LoVo (cell line): Measurements from ENCODE around the gene MSH5.

Experiments used
- DNase-seq: peaks from one replicate; pipeline ENCODE4 v3.0.0-alpha.2; 2016; ENCODE audit warnings: low spot score

MSH5 gene

DNA sequence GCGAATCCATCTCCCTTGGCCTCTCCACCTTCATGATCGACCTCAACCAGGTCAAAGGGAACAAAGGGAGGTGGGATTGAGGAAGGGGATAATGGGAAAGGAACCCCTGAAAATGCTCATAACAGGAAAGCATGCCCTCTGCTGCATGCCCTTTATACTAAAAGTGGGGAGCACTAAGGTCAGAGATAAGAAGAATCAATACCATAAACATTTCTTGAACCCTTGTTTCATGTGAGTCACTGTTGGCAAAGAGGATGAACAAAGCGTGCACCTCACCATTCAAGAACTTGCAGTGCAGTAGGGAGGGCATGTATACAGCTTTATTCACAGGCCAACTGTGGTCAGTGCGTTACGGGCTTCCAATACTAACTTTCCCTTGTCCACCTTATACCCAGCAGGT lies 21.0 kb downstream of the MSH5 start:
- DNase-seq: no peak

DNA sequence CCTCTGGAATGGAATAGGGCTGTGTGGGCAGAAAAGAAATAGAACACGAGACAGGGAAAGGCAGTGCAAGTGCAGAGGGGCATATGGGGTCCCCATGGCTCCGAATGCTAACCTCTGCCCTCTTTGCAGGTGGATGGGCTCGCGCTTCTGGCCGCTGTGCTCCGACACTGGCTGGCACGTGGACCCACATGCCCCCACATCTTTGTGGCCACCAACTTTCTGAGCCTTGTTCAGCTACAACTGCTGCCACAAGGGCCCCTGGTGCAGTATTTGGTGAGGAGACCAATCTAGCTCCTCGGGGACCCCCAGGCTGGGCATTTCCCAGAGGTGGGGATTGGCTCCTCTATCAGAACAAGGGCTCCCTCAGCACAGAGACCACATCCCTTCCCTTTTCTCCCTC lies 21.5 kb downstream of the MSH5 start:
- no peak for DNase-seq

DNA sequence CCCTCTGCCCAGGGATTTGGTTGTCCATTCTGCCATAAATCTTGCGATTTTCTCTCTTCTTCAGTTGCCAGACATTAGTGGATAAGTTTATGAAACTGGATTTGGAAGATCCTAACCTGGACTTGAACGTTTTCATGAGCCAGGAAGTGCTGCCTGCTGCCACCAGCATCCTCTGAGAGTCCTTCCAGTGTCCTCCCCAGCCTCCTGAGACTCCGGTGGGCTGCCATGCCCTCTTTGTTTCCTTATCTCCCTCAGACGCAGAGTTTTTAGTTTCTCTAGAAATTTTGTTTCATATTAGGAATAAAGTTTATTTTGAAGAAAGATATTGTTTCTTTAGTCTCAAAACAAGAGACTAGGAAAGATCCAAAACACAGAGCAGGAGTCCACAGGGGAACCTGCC lies 22.6 kb downstream of the MSH5 start, which contains the start of gene SAPCD1:
SAPCD1 (plus strand) TSS at position 301 of the 400 bp plus-strand sequence. CDS start 399 bp downstream, outside the sequence.
- no peak for DNase-seq

DNA sequence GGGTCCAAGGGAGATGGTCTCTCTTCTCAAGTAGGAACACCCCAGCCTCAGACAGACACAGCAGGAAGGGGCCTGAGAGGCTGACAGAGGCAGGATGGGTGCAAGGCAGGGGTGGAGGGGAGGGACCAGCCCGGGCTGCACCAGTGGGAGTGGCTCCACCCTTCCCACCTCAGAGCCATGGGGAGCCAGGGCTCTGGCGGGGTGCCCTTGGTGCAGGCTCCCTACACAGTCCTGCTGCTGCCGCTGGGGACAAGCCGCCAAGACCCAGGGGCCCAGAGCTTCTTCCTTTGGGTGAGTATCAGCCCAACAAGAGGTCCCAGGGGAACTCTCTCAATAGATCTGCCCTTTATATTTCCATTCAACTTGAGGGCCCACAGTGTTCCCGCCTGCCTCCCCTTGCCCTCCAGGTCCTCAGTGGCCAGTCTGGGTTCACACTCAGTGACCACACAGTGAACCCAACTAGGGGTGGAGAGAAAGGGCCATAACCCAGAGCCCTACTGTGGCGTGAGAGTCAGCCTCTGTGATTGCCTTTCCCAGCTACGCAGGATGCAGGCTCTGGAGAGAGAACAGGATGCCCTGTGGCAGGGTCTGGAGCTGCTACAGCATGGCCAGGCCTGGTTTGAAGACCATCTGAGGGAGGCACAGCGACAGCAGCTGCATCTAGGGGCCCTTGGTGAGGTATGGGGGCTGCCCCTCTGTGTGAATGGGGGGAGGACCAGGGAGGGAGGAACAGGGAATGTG lies 23.2 kb downstream of the MSH5 start:
- no peak for DNase-seq

DNA sequence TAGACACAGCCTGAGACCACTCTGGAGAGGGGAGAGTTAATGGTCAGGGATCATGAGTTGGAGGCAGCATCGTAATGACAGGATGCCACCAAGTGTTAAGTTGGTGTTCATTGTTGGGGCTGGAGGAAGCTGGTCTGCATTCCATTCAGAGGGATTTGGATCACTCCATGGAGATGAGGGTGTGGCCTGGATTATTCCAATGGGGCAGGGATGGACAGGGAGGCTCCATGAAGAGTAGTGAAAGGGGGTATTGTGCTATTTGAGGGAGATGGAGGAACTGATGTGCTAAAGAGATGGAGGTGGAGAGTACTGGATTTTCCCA lies 23.8 kb downstream of the MSH5 start:
- no peak for DNase-seq

DNA sequence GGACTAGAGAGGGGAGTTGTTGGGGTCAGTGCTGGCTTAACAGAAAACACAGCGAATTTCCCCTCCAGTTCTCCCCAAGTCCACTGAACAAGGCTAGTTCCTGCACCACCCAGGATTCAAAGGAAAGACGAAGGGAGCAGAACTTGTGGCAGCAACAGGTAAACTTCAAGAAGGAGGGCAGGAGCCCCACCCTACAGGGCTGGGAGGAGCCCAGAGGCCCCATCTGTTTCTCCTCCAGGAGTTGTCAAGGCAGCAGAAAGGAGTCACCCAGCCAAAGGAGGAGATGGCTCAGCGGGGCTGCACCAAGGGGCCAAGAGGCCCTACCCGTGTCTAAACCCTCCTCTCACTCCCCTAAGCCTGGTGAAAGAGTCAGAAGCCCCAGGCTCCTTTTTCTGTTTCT lies 24.4 kb downstream of the MSH5 start:
- DNase-seq: no peak

DNA sequence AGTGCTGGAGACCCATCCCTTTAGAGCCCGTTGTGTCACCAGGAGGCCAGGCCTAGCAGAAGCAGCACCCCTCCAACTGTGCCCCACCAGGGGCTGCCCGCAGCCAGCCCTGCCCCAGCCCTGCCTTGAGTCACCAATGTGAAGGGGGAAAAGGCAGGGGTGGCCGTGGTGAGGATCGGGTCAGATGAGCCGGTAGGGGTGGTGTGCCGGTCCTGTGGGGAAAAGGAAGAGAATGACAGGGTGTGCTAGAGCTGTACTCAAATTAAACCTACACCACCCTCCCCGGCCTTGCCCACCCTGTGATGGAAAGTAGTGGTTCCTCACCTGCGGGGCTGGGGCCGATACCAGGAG lies 25.7 kb downstream of the MSH5 start:
- no peak for DNase-seq

DNA sequence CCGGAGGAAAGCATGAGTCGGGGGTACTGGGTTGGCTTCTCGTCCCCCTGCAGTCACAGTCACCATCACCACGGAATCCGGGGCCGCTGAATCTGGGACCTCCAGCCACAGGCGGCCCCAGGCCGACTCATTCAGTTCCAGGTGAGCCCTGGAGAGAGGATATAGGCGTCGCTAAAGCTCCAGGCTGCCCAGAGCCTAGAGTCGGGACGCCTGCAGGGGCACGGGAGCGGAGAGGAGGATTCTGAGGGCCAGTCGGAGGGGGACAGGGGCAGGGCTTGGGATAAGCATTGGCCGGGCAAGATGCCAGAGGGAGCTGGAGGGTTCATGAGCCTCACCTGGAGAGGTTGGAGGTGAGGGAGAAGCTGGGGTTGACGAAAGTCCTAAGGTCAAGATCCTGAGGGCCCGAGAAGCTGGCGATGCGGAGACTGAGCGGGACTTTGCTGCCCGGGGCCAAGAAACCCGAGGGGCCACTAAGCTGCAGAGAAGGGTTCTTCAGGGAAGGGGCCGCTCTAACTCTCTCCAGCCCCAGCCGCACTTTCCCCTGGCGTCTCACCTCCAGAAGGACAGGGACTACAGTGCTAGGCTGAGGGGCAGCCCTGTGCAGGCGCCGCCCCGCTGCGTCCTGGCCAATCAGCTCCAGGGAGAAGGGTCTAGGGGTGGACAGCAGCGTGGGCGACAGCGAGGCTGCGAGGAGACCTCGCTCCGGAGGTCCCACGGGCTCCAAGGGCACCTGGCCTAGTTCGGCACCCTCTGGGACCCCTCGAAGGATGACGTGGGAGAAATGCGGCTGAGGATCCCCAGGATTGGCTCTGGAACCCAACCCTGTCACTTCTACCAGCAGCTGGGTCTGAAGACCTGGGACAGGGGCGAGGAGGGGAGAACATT lies 26.3 kb downstream of the MSH5 start:
- no peak for DNase-seq

DNA sequence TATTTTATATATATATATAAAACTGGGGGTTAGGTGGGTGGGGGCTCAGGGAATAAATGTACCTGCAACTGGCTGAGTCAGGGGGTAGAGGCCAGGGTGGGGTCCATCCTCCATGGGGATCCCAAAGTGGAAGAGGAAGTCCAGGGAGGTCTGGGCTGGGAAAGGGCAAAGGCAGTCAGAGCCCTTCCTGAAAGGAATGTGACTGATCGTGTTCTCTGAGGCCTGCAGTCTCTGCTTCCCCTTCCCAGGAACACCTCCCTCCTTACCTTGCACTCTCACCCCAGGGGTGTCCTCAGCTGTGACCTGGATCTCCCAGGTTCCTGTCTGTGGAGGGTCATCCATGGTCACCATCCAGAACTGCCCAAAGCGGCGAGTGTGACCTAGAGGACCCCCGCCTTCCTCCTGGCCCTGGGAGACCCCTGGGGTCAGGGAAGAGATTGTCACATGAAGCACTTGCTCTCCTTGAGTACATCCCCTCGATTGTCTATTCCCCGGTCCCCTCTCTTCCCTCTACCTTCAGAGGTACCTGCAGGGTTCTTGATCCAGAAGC lies 27.4 kb downstream of the MSH5 start:
- no peak for DNase-seq

DNA sequence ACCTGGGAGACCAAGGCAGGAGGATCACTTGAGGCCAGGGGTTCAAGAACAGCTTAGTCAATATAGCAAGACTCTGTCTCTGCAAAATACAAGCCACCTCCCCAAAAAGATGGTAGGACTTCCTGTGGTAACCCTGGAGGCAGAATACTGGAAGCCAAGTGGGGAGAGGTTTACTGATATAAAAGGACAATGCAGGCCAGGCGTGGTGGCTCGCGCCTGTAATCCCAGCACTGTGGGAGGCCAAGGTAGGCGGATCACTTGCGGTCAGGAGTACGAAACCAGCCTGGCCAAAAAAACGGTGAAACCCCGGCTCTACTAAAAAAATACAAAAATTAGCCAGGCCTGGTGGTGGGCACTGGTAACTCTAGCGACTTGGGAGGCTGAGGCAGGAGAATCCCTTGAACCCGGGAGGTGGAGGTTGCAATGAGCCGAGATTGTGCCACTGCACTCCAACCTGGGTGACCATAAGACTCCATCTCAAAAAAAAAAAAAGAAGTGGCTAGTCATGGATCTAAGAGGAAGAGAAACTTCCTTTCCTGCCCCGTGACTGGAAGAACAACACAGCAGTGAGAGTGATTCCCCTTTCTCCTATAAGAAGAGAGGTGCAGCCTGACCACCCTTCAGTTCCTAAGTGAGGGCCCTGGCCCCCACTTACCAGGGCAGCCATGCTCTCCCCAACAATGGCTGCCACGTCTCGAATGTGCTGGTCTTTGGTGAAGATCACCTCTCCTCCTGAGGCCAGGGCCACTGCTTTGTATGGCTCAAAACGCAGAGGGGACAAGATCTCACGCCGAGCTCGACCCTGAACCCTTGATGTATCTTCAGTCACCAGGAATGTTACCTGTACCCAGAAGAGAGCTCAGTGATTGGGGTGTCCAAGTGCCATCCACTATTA lies 28.8 kb downstream of the MSH5 start:
- no peak for DNase-seq

DNA sequence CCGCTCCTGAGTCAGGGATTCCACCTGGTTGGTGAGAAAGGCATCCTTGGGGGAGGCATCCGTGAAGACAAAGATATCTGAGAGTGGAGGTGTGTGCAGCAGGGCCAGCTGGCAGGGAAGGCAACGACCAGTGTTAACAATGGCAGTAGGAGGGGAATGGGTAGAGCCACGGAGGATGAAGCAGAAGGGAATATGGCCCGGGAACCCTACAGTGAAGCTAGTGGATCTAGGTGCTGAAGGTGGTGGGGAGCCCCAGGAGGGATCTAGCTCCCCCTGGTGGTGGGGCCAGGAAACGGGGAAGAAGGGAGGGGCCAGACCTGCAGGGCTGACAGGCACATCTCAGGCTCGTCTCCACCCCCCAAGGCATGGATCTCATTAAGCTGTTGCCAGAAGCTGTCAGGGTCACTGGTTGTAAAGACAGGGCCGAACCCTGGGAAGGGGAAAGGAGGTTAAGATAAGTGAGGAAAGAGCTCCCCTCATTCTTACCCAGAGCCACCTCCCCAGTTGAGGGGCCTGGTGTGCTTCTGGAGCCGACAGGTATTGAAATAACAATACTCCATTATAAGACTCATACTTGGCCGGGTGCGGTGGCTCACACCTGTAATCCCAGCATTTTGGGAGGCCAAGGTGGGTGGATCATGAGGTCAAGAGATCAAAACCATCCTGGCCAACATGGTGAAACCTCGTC lies 30.0 kb downstream of the MSH5 start:
- peak; percentile 46 for DNase-seq

DNA sequence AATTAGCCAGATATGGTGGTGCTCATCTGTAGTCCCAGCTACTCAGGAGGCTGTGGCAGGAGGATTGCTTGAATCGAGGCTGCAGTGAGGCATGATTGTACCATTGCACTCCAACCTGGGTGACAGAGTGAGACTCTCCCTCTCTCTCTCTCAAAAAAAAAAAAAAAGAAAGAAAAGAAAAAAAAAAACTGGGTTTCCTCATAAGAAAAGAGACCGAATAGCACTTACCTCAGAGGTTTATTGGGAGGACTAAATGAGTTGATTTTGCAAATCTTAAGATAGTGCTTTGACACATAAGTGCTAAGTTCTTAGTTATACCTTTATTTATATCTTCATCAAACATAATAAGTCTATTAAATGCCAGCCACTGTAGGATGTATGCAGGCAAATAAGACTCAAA lies 31.1 kb downstream of the MSH5 start:
- DNase-seq: no peak

DNA sequence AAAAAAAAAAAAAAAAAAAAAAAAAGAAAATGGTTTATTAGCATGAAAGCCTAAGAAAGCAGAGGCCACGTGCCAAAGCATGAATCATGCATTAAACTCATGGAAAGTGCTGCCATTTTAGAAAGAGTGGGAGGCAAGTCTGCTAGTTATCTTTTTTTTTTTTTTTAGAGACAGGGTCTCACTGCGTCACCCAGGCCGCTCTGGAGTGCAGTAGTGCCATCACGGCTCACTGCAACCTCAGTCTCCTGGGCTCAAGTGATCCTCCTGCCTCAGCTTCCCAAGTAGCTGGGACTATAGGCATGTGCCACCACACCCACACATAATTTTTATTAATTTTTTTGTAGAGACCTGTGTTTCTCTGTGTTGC lies 32.2 kb downstream of the MSH5 start:
- DNase-seq: no peak

DNA sequence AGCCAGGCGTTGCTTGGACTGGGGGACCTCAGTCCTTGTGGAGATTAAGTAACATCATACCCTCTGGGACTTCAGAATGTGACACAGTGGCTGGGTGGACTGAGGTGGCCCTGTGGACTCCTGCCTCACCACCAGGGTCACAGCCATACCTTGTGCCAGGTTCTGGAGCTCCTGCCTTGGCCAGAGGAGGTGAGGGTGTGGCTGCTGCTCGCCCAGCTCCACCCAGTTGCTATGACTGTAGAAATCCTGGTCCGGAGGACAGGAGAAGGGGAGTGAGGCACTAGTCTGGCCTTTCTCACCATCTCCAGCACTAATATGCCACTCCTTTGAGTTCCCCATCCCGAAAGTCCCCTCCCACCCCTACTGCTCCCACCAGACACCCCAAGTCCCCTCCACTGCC lies 35.4 kb downstream of the MSH5 start:
- peak; percentile 58 for DNase-seq

DNA sequence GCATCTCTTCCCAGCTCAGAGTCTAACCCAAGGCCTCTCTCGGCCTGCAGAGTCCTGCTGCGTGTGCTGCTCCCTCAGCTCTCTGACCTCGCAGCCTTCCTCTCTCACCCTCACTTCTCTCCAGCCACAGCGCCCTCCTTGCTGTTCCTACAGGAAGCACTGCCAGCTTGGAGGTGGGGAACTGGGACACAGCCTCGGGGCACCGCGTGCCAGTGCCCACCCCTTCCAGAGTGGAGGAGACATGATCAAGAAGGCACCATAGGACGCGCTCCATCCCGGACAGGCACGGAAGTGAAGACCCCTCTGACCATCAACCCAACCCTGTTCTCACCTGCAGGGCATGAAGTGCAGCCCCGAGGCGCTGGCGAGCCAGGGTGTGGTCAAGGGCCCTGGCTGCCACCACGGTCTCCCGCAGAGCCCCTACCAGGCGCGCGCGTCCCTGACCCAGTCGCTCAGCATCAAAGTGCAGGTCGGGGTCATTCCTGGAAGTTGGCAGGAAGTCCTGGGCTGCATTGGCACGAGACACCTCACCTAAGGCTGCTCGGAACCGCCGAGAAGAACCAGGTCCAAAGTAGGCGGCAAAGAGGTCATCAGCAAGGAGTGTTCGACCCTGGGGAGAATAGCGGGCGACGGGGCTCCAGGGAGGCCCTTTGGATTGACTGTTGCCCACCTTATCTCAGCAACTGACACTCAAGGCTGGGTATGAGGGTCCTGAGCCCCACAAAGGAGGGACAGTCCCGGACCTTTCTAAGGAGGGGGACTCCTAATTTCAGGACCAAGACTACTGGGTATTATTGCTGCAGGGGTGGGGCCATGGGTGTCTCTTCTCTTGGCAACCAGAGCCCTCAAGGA lies 36.1 kb downstream of the MSH5 start:
- DNase-seq: no peak

DNA sequence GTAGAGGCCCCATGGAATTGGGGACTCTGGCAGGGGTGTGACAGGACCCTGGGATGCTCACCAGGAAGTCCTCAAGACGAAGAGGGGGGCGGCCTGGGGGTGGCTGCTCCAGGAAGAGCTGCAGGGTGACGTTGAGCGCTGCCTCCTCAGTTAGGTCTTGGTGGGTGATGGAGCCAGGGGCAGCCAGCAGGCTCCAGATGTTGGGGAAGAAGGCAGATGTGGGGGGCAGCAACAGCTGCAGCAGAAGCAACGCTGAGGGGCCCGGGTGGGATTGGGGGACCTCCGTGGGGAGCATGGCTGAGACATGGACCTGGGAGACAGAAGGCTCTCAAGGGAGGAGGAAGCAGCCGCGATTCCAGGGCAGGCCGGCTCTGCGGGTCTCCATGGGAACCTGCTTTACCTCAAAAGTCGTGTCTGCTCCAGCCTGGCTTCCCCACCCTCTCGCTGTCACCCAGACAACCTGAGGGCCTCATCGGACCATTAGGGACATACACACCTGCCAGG lies 36.7 kb downstream of the MSH5 start:
- DNase-seq: no peak

DNA sequence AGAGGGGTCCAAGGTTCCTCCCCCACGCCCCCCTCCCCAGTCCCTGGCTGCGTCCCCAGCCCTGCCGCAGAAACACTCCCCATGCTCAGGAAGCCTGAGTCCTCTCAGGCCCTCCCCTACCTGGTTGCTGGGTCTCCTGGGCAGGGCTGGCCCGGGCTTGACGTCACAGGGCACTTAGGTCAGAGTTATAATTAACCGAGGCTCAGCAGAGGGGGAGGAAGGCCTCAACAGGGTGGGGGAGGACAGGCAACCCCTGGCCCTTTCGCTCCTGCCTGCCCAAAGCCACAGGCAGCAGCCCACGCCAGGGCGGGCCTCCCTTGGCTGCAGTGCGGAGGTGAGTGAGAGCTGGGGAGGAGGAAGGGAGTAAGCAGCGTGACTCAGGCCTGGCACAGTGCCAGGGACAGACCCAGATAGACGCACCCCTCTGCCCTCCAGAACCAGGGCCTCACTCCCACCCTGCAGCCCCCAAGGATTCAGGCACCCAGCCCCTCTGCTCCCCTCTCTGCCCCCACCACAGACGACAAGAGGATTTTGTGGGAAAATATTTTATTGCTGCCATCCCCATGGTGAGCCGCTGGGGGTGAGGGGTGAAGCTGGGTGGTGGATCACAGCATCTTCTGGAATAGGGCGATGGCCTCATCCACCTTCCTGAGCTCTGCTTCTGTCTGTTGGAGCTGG lies 37.3 kb downstream of the MSH5 start, which contains the start of gene VWA7:
VWA7 (minus strand) TSS at position 340 of the 678 bp plus-strand sequence. CDS start 549 bp downstream, outside the sequence.
- peak; percentile 83 for DNase-seq

DNA sequence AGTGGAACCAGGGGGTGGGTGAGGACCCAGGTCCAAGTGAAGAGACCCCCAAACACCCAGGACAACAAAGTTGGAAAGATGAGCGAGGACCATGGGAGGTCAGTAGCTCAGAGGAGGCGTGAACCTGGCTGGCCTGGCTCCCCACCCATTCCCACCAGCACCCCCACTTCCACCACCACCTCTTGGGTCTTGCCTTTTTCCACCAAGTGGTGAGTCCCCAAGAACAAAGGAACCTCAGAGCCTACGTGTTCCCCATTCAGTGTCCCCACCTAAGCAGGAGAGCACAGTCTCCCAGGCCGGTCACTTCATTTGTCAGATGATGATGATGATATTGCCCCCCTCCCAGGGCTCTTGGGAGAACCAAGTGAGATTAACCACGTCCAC lies 37.9 kb downstream of the MSH5 start:
- no peak for DNase-seq

DNA sequence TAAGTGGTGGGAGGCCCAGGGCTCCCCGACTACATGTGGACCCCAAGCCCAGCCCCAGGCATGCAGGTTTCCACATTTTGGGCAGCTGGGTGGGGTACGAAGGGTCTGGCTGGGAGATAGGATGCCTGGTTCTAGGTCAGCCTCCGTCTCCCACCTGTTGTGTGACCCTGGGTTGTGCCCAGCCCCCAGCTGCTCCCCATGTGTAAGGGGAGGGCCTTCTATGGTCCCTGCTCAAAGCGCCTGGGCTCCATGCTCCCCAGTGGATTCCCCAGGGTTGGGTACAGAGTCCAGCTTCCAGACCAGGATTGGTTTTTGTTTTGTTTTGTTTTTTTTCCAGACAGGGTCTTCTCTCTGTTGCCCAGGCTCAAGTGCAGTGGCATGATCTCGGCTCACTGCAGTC lies 38.4 kb downstream of the MSH5 start:
- DNase-seq: no peak
